ENCODE data around the gene MGAT5B.

Gene MGAT5B

GRCh38 chr17:76907352-76907751 lies 39.1 kb downstream of the MGAT5B start:
- DNase-seq, result no peak

- DNase-seq, result no peak
Measured at GRCh38 chr17:76909971-76910760, 42.0 kb downstream of the MGAT5B start.

- no peak for DNase-seq
Measured at GRCh38 chr17:76911299-76912017, 43.3 kb downstream of the MGAT5B start.

GRCh38 chr17:76912421-76913164 lies 44.4 kb downstream of the MGAT5B start:
- DNase-seq, result no peak

- no peak for DNase-seq
Measured at GRCh38 chr17:76914937-76915336, 46.7 kb downstream of the MGAT5B start.

- DNase-seq, result no peak
Measured at GRCh38 chr17:76915840-76916510, 47.8 kb downstream of the MGAT5B start.

- DNase-seq, result no peak
Measured at GRCh38 chr17:76917829-76918228, 49.6 kb downstream of the MGAT5B start.

GRCh38 chr17:76918811-76919210 lies 50.6 kb downstream of the MGAT5B start:
- peak in 1 of 2 donors; percentile 15 for DNase-seq

- no peak for DNase-seq
Measured at GRCh38 chr17:76920364-76921139, 52.3 kb downstream of the MGAT5B start.

GRCh38 chr17:76921340-76922036 lies 53.3 kb downstream of the MGAT5B start:
- no peak for DNase-seq

GRCh38 chr17:76922084-76922483 lies 53.9 kb downstream of the MGAT5B start:
- DNase-seq, result no peak

- DNase-seq, result no peak
Measured at GRCh38 chr17:76922967-76923366, 54.8 kb downstream of the MGAT5B start.

GRCh38 chr17:76923491-76923890 lies 55.3 kb downstream of the MGAT5B start:
- no peak for DNase-seq

- no peak for DNase-seq
Measured at GRCh38 chr17:76924345-76925342, 56.4 kb downstream of the MGAT5B start.

GRCh38 chr17:76925441-76925891 lies 57.3 kb downstream of the MGAT5B start:
- no peak for DNase-seq

GRCh38 chr17:76926237-76926866 lies 58.1 kb downstream of the MGAT5B start:
- no peak for DNase-seq

GRCh38 chr17:76927577-76927976 lies 59.4 kb downstream of the MGAT5B start:
- no peak for DNase-seq

GRCh38 chr17:76927982-76928381 lies 59.8 kb downstream of the MGAT5B start:
- DNase-seq, result no peak

- no peak for DNase-seq
Measured at GRCh38 chr17:76929148-76929547, 60.9 kb downstream of the MGAT5B start.

GRCh38 chr17:76929601-76930000 lies 61.4 kb downstream of the MGAT5B start:
- no peak for DNase-seq
